ENCODE data around the gene RBM3. TPM values are rescaled to one million over a fixed set of nuclear protein-coding genes. Genes with fewer than 3 reads are reported as not detected.
"Not testable (repeated sequence)": the region's sequence is repeated elsewhere in the genome, so short reads cannot be mapped to it uniquely, and the experiment has no call there.

Gene RBM3
- total RNA-seq = 100 to 1,000 TPM; 183 to 225 TPM

DNA sequence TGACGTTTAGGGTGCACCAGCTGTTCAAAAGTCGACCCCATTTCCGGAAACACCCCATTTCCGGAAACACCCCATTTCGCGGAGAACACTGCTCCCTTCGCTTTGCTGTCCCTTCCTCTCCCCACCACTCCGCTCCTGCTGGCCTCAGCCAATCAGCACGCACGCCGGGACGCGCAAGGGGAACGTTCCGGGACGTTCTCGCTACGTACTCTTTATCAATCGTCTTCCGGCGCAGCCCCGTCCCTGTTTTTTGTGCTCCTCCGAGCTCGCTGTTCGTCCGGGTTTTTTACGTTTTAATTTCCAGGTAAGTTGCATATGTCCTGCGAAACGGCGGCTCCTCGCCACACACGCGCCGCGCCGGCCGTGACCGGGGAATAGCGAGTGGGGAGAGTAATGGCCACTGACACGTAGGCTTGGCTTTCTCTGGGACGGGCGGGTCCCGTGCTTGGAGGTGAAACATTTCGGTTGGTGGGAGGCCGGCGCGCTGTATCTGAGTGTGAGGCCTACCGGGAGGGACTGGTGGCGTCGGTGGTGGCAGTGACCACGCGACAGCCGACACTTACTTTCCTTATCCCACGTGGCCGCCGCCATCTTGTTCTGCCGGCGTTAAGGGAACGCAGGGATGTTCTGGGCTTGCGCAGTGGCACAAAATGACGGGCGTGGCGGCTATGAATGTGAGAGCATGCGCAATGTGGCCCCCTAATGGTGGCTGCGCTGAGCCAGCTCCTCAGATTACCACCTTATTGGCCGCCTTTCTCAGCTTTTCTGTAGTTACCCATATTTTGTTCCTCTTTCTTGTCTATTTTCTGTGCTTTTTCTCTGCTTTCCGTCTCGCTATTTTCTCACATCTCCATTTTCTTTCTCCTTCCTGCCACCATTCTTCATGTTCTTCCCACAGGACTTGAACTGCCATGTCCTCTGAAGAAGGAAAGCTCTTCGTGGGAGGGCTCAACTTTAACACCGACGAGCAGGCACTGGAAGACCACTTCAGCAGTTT, at the start of gene RBM3:
Gene RBM3, plus strand, starts transcription at position 215 of the 997 bp plus-strand sequence. Its CDS starts 697 bp downstream, at position 912.
- ATAC-seq (replicated peaks in 1 of 2) (peak; percentile 87 to 89), DNase-seq (peak; percentile 90 to 94)
- peaks cover 18 to 28% of the 10 kb centered on the region in 2 donors for H3K36me3 Mint-ChIP-seq (ENCODE audit: insufficient read depth in 2 of 2)
- no peaks in the 10 kb centered on the region for H3K9me3 Mint-ChIP-seq
- no peaks in the 10 kb centered on the region for H3K27me3 Mint-ChIP-seq (ENCODE audit: low read depth)
- peak within 1 kb of the TSS; percentile 93 for H3K27ac Mint-ChIP-seq
- H3K4me1 Mint-ChIP-seq (ENCODE audit: low read depth) = peaks cover 25% of the 10 kb centered on the region
- peak within 1 kb of the TSS; percentile 90 to 98 for H3K4me3 Mint-ChIP-seq

DNA sequence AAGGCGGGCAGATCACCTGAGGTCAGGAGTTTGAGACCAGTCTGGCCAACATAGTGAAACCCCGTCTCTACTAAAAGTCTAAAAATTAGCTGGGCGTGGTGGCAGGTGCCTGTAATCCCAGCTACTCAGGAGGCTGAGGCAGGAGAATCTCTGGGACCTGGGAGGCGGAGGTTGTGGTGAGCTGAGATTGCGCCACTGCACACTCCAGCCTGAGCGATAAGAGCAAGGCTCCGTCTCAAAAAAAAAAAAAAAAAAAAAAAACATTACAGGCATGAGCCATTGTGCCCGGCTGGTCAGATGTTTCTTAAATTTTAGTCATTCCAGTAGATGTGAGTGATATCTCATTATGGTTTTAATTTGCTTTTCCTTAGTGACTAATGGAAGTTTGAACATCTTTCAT, 48.4 kb upstream of the RBM3 start:
- not testable (repeated sequence) for ATAC-seq (replicated peaks in 1 of 2); H3K27ac Mint-ChIP-seq; DNase-seq; H3K4me3 Mint-ChIP-seq; H3K9me3 Mint-ChIP-seq; H3K27me3 Mint-ChIP-seq (ENCODE audit: low read depth)
- peaks cover 17 to 29% of the 10 kb centered on the region in 2 donors for H3K36me3 Mint-ChIP-seq (ENCODE audit: insufficient read depth in 2 of 2)
- peaks cover 19% of the 10 kb centered on the region for H3K4me1 Mint-ChIP-seq (ENCODE audit: low read depth)

DNA sequence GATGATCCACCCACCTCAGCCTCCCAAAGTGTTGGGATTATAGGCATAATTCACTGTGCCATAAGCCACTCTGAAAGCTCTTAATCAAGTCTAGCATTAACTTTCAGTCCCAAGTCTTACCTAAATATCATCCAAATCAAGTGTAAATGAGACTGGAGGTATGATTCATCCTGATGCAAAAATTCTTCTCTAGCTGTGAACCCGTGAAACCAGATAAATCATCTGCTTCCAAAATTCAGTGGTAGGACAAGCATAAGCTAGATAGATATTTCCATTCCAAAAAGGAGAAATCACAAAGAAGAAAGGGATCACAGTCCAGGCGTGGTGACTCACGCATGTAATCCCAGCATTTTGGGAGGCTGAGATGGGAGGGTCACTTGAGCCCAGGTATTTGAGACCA, 43.5 kb upstream of the RBM3 start:
- Mint-ChIP-seq H3K4me1 (ENCODE audit: low read depth) (peaks cover 16% of the 10 kb centered on the region), H3K9me3 (no peaks in the 10 kb centered on the region), H3K4me3 (peak overlapping the region in 1 of 2 donors; percentile 33), H3K27me3 (ENCODE audit: low read depth) (no peaks in the 10 kb centered on the region), H3K36me3 (ENCODE audit: insufficient read depth in 2 of 2) (peaks cover 11 to 23% of the 10 kb centered on the region in 2 donors), H3K27ac (no peak overlapping the region)
- DNase-seq (no peak), ATAC-seq (replicated peaks in 1 of 2) (no peak)

DNA sequence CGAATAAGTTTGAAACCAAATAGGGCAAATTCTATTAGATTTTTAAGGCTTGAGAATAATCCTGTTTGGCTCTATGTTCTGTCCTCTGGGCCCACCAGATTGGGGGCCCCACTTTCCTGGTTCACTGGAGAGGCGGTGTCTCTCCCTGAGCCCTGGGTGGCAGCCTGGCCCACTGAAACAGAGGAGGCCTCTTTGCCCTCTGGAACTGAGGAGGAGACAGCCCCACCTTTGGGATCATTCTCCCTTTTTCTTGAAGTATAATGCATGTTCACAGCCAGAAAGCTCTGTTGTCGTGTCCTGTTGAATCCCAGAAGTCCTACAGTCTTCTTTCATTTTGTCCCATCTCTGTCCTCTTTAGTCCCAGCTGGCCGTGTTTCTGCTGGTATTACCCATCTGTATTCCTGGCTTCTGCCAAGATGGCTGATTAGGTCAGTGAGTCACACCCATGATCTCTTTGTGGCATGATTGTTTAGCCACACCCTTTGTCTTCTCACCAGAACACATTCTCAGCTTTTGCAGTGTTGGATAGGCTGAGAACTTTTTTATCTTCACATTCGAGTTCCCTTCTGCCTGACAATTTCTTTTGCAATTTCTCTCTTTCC, 42.8 kb upstream of the RBM3 start:
- no peaks in the 10 kb centered on the region for H3K9me3 Mint-ChIP-seq
- peak overlapping the region in 1 of 2 donors; percentile 66 for H3K4me3 Mint-ChIP-seq
- peaks cover 11 to 20% of the 10 kb centered on the region in 2 donors for H3K36me3 Mint-ChIP-seq (ENCODE audit: insufficient read depth in 2 of 2)
- peak overlapping the region; percentile 80 for H3K27ac Mint-ChIP-seq
- H3K27me3 Mint-ChIP-seq (ENCODE audit: low read depth) = no peaks in the 10 kb centered on the region
- ATAC-seq (replicated peaks in 1 of 2) (peak; percentile 55 to 78), DNase-seq (peak; percentile 14 to 17)
- H3K4me1 Mint-ChIP-seq (ENCODE audit: low read depth) = peaks cover 13% of the 10 kb centered on the region

DNA sequence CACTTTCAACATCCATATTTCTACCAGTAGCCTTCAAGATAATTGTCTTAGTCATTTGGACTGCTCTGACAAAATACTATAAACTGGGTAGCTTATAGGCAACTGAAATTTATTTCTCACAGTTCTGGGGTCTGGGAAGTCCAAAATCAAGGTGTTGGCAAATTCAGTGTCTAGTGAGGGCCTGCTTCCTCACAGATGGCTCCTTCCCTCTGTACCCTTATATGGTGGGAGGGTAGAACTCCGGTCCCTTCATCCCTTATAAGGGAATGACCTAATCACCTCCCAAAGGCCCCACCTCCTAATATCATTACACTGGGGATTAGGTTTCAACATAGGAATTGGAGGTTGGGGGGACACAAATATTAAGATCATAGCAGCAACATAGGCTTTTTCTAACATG, 42.1 kb upstream of the RBM3 start:
- H3K4me3 Mint-ChIP-seq = peak overlapping the region in 1 of 2 donors; percentile 66

DNA sequence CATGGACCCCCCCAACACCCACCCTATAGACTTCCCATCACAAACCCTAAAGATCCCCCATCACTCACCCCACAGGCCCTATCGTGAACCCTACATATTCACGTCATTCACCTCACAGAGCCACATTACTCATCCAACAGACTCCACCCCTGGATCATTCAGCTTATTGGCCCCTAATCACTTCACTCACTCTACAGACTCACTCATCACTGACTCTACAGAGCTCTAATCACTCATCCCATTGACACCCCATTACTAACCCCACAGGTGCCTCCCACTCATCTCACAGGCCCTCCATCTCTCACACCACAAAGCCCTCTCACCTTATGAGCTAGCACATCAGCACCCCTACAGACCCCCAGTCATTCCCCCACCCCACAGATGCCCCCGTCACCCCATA, 41.1 kb upstream of the RBM3 start:
- Mint-ChIP-seq H3K27ac (no peak overlapping the region), H3K4me3 (no peak overlapping the region), H3K4me1 (ENCODE audit: low read depth) (peaks cover 10% of the 10 kb centered on the region), H3K27me3 (ENCODE audit: low read depth) (no peaks in the 10 kb centered on the region), H3K36me3 (ENCODE audit: insufficient read depth in 2 of 2) (peaks cover 7 to 9% of the 10 kb centered on the region in 2 donors), H3K9me3 (no peaks in the 10 kb centered on the region)
- DNase-seq (no peak), ATAC-seq (replicated peaks in 1 of 2) (peak in 1 of 2 donors; percentile 37)

More for the DNA sequence above, 42.1 kb upstream of the RBM3 start:
- peak overlapping the region; percentile 80 for H3K27ac Mint-ChIP-seq
- DNase-seq = no peak
- H3K4me1 Mint-ChIP-seq (ENCODE audit: low read depth) = peaks cover 10% of the 10 kb centered on the region
- H3K36me3 Mint-ChIP-seq (ENCODE audit: insufficient read depth in 2 of 2) = peaks cover 8 to 16% of the 10 kb centered on the region in 2 donors
- no peak for ATAC-seq (replicated peaks in 1 of 2)
- H3K9me3 Mint-ChIP-seq = no peaks in the 10 kb centered on the region
- H3K27me3 Mint-ChIP-seq (ENCODE audit: low read depth) = no peaks in the 10 kb centered on the region

DNA sequence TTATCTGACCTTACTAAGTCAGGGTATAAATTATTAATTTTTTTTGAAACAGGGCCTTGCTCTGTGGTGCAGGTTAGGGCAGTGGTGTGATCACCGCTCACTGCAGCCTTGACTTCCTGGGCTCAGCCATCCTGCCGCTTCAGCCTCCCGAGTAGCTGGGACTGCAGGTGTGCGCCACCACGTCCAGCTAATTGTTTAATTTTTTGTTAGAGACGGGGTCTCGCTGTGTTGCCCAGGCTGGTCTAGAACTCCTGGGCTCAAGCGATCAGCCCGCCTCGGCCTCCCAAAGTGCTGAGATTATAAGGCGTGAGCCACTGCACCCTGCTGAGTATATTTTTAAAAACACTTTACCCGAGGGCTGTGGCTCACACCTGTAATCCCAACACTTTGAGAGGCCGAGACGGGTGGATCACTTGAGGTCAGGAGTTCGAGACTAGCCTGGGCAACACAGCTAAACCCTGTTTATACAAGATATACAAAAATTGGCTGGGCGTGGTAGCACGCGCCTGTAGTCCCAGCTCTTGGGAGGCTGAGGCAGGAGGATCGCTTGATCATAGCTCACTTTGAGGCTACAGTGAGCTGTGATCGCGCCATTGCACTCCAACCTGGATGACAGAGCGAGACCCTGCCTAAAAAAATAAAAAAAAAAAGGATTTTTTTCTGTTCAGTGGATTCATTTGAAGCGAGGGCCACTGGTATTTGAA, 35.5 kb upstream of the RBM3 start:
- peaks cover 3 to 6% of the 10 kb centered on the region in 2 donors for H3K36me3 Mint-ChIP-seq (ENCODE audit: insufficient read depth in 2 of 2)
- no peaks in the 10 kb centered on the region for H3K27me3 Mint-ChIP-seq (ENCODE audit: low read depth)
- H3K9me3 Mint-ChIP-seq = no peaks in the 10 kb centered on the region
- no peak overlapping the region for H3K27ac Mint-ChIP-seq
- DNase-seq (no peak), ATAC-seq (replicated peaks in 1 of 2) (no peak)
- peaks cover 17% of the 10 kb centered on the region for H3K4me1 Mint-ChIP-seq (ENCODE audit: low read depth)
- H3K4me3 Mint-ChIP-seq = peak overlapping the region; percentile 82 to 99

DNA sequence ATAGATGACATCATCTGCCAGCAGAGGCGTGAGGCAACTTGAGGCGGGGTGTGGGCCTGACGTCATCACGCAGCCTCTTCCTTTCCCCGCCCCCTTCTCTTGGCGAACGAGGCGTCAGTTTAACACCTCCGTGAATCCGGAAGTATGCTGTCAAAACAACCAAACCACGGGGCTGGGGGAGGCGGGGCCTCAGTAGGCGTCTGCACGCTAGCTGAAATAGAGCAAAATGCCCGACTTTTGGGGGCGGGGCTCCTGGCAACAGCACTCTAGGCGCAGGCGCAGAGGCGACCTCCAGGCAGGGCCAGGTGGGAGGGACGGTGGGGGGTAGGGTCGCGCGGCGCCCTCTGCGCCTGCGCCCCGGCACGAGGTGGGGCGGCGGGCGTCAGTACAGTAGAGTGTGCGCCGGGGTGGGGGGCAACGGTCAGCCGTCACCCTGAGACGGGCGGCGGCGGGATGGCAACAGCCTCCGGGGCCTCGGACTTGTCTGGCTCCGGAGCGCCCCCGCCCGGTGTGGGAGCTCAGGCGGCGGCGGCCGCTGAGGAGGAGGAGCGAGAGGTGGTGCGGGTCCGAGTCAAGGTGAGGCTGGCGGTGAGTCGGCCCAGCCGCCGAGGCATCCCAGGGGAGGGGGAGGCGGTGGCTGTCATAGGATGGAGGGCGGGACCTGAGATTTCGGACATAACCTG, 34.8 kb upstream of the RBM3 start, which contains the start of gene TBC1D25:
Gene TBC1D25, plus strand, starts transcription at position 370 of the 683 bp plus-strand sequence. Its CDS starts 84 bp downstream, at position 454.
- Mint-ChIP-seq H3K4me3 (peak within 1 kb of the TSS; percentile 82 to 99), H3K9me3 (no peaks in the 10 kb centered on the region), H3K4me1 (ENCODE audit: low read depth) (peaks cover 17% of the 10 kb centered on the region), H3K27ac (peak within 1 kb of the TSS; percentile 95), H3K27me3 (ENCODE audit: low read depth) (no peaks in the 10 kb centered on the region), H3K36me3 (ENCODE audit: insufficient read depth in 2 of 2) (peaks cover 3 to 6% of the 10 kb centered on the region in 2 donors)
- ATAC-seq (replicated peaks in 1 of 2) (peak; percentile 87 to 88), DNase-seq (peak; percentile 94 to 97)

DNA sequence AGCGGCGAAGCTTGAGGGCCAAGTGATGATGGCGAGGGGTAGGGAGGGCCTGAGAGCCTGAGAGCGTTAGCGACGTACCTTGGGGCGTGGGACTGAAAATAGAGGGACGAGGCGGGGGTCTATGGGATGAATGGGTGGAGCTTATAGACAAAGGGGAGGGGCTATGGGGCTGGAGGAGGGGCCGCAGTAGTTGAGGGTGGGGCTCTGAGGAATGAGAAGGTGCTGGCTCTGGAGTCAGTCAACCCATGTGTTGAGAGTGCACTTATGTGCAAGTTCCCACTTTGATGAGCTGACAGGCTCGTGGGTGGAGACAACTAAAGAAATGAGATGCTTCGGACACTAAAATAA, 34.3 kb upstream of the RBM3 start:
- Mint-ChIP-seq H3K27me3 (ENCODE audit: low read depth) (no peaks in the 10 kb centered on the region), H3K4me1 (ENCODE audit: low read depth) (peaks cover 17% of the 10 kb centered on the region), H3K27ac (peak overlapping the region; percentile 95), H3K9me3 (no peaks in the 10 kb centered on the region), H3K36me3 (ENCODE audit: insufficient read depth in 2 of 2) (peaks cover 3 to 6% of the 10 kb centered on the region in 2 donors), H3K4me3 (peak overlapping the region; percentile 82 to 99)
- DNase-seq = peak in 1 of 2 donors; percentile 61
- ATAC-seq (replicated peaks in 1 of 2) = peak; percentile 54 to 65

DNA sequence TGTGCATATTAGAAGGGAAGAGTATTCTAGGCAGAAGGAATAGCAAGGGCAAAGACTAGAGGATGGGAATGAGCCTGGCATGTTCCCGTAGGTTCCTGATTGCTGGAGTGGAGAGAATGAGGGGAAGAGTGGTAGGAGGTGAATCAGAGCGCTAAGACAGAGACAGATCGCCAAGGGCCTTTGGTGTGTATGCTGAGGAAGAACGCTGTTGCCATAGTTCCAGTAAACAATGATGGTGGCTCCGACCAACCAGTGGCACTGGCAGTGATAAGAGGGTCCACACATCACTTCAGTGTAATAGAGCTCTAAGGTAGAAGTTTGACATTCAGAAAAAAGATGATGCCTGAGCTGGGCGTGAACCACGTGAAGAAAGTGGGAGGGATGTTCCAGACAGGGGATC, 33.8 kb upstream of the RBM3 start:
- Mint-ChIP-seq H3K4me1 (ENCODE audit: low read depth) (peaks cover 17% of the 10 kb centered on the region), H3K36me3 (ENCODE audit: insufficient read depth in 2 of 2) (peaks cover 3 to 6% of the 10 kb centered on the region in 2 donors)
- DNase-seq = no peak

DNA sequence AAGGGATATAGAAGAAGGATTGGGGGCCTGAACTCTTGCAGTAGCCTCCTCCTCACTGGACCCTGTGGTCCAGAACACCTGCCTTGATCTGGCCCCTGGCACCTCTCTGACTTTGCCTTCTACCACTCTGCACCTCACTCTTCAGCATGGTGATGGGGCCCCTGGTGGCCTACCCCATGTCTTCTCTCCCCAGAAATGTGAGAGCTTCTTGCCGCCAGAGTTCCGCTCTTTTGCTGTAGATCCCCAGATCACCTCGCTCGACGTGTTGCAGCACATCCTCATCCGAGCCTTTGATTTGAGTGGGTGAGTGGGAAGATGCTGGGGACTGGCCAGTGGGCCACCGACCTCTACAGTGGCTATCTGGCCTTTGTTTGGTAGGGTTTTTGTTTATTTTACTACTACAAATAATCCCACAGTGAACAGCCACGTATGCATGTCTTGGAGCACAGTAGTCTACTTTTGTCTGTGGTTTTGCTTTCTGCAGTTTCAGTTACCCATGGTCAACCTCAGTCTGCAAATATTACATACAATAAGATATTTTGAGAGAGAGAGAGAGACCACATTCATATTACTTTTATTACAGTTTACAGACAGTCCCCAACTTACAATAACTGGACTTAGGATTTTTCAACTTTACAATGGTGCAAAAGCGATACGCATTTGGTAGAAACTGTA, 33.0 kb upstream of the RBM3 start:
- no peaks in the 10 kb centered on the region for H3K27me3 Mint-ChIP-seq (ENCODE audit: low read depth)
- peaks cover 3 to 6% of the 10 kb centered on the region in 2 donors for H3K36me3 Mint-ChIP-seq (ENCODE audit: insufficient read depth in 2 of 2)
- peak overlapping the region; percentile 82 to 99 for H3K4me3 Mint-ChIP-seq
- no peak for DNase-seq
- ATAC-seq (replicated peaks in 1 of 2) = no peak
- no peaks in the 10 kb centered on the region for H3K9me3 Mint-ChIP-seq
- peak overlapping the region; percentile 79 for H3K27ac Mint-ChIP-seq
- H3K4me1 Mint-ChIP-seq (ENCODE audit: low read depth) = peaks cover 17% of the 10 kb centered on the region

More for the DNA sequence above, 33.8 kb upstream of the RBM3 start:
- no peaks in the 10 kb centered on the region for H3K9me3 Mint-ChIP-seq
- no peak for ATAC-seq (replicated peaks in 1 of 2)
- H3K4me3 Mint-ChIP-seq = peak overlapping the region; percentile 82 to 99
- H3K27ac Mint-ChIP-seq = peak overlapping the region; percentile 95
- H3K27me3 Mint-ChIP-seq (ENCODE audit: low read depth) = no peaks in the 10 kb centered on the region

DNA sequence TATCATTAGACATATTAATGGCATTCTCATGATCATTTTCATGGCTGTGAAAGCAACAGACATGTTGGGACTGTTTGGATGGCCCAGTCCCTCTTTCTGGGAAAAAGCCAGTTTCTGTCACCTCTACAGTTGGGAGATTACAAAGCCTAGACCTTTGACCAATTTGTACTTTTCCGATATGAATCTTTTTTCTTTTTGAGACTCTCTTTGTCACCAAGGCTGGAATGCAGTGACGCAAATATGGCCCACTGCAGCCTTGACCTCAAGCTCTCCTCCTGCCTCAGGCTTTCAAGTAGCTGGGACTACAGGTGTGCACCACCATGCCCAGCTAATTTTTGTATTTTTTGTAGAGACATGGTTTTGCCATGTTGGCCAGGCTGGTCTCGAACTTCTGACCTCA, 25.4 kb upstream of the RBM3 start:
- ATAC-seq (replicated peaks in 1 of 2) (no peak), DNase-seq (no peak)
- H3K36me3 Mint-ChIP-seq (ENCODE audit: insufficient read depth in 2 of 2) = peaks cover 0 to 5% of the 10 kb centered on the region in 2 donors
- H3K27me3 Mint-ChIP-seq (ENCODE audit: low read depth) = no peaks in the 10 kb centered on the region
- H3K4me1 Mint-ChIP-seq (ENCODE audit: low read depth) = no peaks in the 10 kb centered on the region
- no peak overlapping the region for H3K27ac Mint-ChIP-seq
- H3K9me3 Mint-ChIP-seq = no peaks in the 10 kb centered on the region
- no peak overlapping the region for H3K4me3 Mint-ChIP-seq
